Measurements from ENCODE around the gene LETM1. TPM values are rescaled to one million over a fixed set of nuclear protein-coding genes. Genes with fewer than 3 reads are reported as not detected.

The LETM1 gene
- total and polyA plus RNA-seq, 2 of the 13 experiments (the other 11 are each of a cell fraction or from before 2014, with no cell fraction given): 9.7 to 41.6 TPM

- TF ChIP-seq ZBTB33 (CRISPR knock-in tag; IDR thresholded peaks at IDR 0.05): no peak; the same call in 1 of the 2 replicates
- TF ChIP-seq NCOR1 (IDR thresholded peaks at IDR 0.05; ENCODE audit: borderline replicate concordance, low read length): no peak
- no peak for TF ChIP-seq ZNF543 (CRISPR knock-in tag; IDR thresholded peaks at IDR 0.05)
- TF ChIP-seq CREB3 (CRISPR knock-in tag; IDR thresholded peaks at IDR 0.05): no peak
- no peak for TF ChIP-seq HNRNPH1 (optimal IDR thresholded peaks at IDR 0.05; ENCODE audit: low read depth, low read length)
- no peak; the same call in 1 of the 2 replicates for TF ChIP-seq FOXP4 (CRISPR knock-in tag; IDR thresholded peaks at IDR 0.05)
- TF ChIP-seq CAMTA2 (CRISPR knock-in tag; IDR thresholded peaks at IDR 0.05; ENCODE audit: borderline replicate concordance): no peak
- TF ChIP-seq ZNF557 (CRISPR knock-in tag; IDR thresholded peaks at IDR 0.05): no peak
- TF ChIP-seq ATM (IDR thresholded peaks at IDR 0.05; ENCODE audit: borderline replicate concordance): no peak
- TF ChIP-seq FOXA3 (CRISPR knock-in tag; IDR thresholded peaks at IDR 0.05): peak; percentile 30; the same call in 1 of the 2 replicates
- no peak for TF ChIP-seq SKI (IDR thresholded peaks at IDR 0.05; ENCODE audit: partially characterized antibody)
- no peak for TF ChIP-seq PRDM10 (CRISPR knock-in tag; IDR thresholded peaks at IDR 0.05; ENCODE audit: low read depth)
- TF ChIP-seq HHEX (CRISPR knock-in tag; IDR thresholded peaks at IDR 0.05): 0 out of 2 replicates have a peak, but pooled peaks have one; percentile 29
- TF ChIP-seq KDM2A (CRISPR knock-in tag; IDR thresholded peaks at IDR 0.05; ENCODE audit: borderline replicate concordance, low read depth): peak; percentile 91
- peak; percentile 56; the same call in 1 of the 2 replicates for TF ChIP-seq NR2C2 (CRISPR knock-in tag; IDR thresholded peaks at IDR 0.05; ENCODE audit: borderline replicate concordance)
- TF ChIP-seq ZNF761 (CRISPR knock-in tag; conservative IDR thresholded peaks at IDR 0.05): no peak
- peak; percentile 58 for TF ChIP-seq HNRNPLL (IDR thresholded peaks at IDR 0.05; ENCODE audit: low read depth, low read length, poor library complexity, severe bottlenecking)
- TF ChIP-seq ZFP36L1 (CRISPR knock-in tag; IDR thresholded peaks at IDR 0.05): no peak
- no peak for TF ChIP-seq DNMT3B (CRISPR knock-in tag; conservative IDR thresholded peaks at IDR 0.05)
- peak; percentile 92 for TF ChIP-seq XRCC5 (optimal IDR thresholded peaks at IDR 0.05; ENCODE audit: low read length)
Observed at GRCh38 chr4:1809754-1810502, 46.0 kb downstream of the LETM1 start (continued).
